ENCODE results near the gene SUCO. TPM values are rescaled to one million over a fixed set of nuclear protein-coding genes. Genes with fewer than 3 reads are reported as not detected.

SUCO gene
- total RNA-seq, 4 donors from 2014 or later, result 39.7 to 129 (median 93.9) TPM

DNA sequence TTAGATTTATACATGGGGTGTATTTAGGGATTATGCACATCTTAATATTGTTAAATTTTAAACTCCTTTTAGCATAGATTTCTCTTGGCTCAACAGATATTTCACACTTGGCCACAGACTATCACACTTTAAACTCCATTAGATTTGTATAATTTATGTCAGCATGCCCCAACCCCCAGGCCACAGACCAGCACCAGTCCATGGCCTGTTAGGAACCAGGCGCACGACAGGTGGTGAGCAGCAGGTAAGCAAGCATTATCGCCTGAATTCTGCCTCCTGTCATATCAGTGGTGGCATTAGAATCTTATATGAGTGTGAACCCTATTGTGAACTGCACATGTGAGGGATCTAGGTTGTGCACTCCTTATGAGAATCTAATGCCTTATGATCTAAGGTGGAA lies 34.8 kb downstream of the SUCO start:
- no peaks in the 10 kb centered on the region for H3K4me1 ChIP-seq
- TF ChIP-seq, protein P1, sequence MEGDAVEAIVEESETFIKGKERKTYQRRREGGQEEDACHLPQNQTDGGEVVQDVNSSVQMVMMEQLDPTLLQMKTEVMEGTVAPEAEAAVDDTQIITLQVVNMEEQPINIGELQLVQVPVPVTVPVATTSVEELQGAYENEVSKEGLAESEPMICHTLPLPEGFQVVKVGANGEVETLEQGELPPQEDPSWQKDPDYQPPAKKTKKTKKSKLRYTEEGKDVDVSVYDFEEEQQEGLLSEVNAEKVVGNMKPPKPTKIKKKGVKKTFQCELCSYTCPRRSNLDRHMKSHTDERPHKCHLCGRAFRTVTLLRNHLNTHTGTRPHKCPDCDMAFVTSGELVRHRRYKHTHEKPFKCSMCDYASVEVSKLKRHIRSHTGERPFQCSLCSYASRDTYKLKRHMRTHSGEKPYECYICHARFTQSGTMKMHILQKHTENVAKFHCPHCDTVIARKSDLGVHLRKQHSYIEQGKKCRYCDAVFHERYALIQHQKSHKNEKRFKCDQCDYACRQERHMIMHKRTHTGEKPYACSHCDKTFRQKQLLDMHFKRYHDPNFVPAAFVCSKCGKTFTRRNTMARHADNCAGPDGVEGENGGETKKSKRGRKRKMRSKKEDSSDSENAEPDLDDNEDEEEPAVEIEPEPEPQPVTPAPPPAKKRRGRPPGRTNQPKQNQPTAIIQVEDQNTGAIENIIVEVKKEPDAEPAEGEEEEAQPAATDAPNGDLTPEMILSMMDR (IDR thresholded peaks at IDR 0.05), result no peak
- TF ChIP-seq POLR2A (IDR thresholded peaks at IDR 0.05), result no peak
- H3K36me3 ChIP-seq, result no peaks in the 10 kb centered on the region
- H3K9me3 ChIP-seq, result no peaks in the 10 kb centered on the region
- H3K27ac ChIP-seq, result no peak overlapping the region
- no peaks in the 10 kb centered on the region for H3K27me3 ChIP-seq
- no peak for DNase-seq
- intact Hi-C loops (cut with DNase I; ENCODE audit: low total_unique reads), result no loop called here
- H3K4me3 ChIP-seq, result no peak overlapping the region

DNA sequence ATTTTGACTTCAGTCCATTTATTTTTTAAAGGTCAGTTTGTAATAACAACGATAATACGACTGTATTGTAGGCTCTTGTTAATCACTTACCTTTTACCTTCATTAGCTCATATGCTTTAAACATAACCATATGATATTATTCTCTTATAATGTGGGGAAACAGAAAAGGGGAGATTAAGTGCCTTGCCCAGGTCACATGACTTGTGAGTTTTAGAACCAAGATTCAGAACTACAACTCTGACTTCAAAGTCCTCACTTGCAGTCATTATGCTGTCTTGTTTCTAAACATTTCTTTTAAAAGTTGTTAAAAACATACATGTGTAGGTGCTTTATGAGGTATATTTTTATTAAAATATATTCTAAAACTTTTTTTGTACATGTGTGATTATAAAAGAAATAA lies 41.1 kb downstream of the SUCO start:
- Histone ChIP-seq H3K4me3 (no peak overlapping the region), H3K27ac (no peak overlapping the region), H3K9me3 (no peaks in the 10 kb centered on the region), H3K36me3 (no peaks in the 10 kb centered on the region), H3K27me3 (no peaks in the 10 kb centered on the region), H3K4me1 (no peaks in the 10 kb centered on the region)
- intact Hi-C loops (cut with DNase I; ENCODE audit: low total_unique reads), result no loop called here
- DNase-seq, result no peak
- TF ChIP-seq POLR2A (IDR thresholded peaks at IDR 0.05), result no peak
- TF ChIP-seq, protein P1 (IDR thresholded peaks at IDR 0.05), result no peak

DNA sequence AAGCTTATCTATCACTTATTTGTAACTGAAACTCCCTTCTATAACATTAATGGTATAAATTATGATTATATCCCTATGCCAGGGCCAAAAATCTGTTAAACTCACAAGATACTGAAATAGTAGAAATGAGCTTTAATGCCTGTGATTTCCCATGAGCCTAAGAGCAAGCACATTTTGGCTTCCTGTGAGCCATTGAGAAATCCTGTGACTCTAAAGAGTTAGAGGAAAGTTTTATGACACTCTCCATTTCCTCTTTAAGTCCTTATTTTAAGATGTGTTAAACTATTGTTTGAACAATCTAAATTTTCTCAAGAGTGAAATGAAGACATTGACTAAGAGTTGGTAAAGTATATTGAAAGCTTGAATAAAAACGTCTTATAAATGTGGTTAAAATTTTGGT lies 45.6 kb downstream of the SUCO start:
- Histone ChIP-seq H3K4me3 (no peak overlapping the region), H3K27ac (no peak overlapping the region), H3K36me3 (no peaks in the 10 kb centered on the region), H3K4me1 (no peaks in the 10 kb centered on the region), H3K27me3 (no peaks in the 10 kb centered on the region), H3K9me3 (no peaks in the 10 kb centered on the region)
- no peak for DNase-seq
- intact Hi-C loops (cut with DNase I; ENCODE audit: low total_unique reads), result no loop called here
- TF ChIP-seq, protein P1 (IDR thresholded peaks at IDR 0.05), result no peak
- TF ChIP-seq POLR2A (IDR thresholded peaks at IDR 0.05), result no peak

DNA sequence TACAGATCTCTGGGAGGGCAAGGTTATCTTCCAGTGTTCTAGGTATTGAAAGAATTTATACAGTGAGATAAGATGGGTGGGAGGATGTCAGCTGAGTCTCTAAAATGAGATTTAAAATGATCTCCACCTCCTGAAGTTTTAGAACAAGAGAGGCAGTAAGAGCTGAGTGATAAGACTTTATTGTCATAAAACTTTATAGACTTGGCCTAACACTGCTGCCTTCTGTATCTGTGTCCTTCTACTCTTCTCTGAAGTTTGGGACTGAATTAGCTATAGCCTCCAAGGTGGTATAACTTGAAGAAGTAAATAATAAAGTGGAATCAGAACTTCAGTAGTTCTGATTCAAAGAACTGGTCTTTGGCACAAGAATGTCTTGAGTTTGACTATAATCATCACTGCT lies 48.3 kb downstream of the SUCO start:
- H3K27me3 ChIP-seq, result no peaks in the 10 kb centered on the region
- no peaks in the 10 kb centered on the region for H3K36me3 ChIP-seq
- no peak overlapping the region for H3K4me3 ChIP-seq
- TF ChIP-seq, protein P1 (IDR thresholded peaks at IDR 0.05), result no peak
- no peak for TF ChIP-seq POLR2A (IDR thresholded peaks at IDR 0.05)
- DNase-seq, result no peak
- no peaks in the 10 kb centered on the region for H3K9me3 ChIP-seq
- intact Hi-C loops (cut with DNase I; ENCODE audit: low total_unique reads), result no loop called here
- no peaks in the 10 kb centered on the region for H3K4me1 ChIP-seq
- H3K27ac ChIP-seq, result no peak overlapping the region

DNA sequence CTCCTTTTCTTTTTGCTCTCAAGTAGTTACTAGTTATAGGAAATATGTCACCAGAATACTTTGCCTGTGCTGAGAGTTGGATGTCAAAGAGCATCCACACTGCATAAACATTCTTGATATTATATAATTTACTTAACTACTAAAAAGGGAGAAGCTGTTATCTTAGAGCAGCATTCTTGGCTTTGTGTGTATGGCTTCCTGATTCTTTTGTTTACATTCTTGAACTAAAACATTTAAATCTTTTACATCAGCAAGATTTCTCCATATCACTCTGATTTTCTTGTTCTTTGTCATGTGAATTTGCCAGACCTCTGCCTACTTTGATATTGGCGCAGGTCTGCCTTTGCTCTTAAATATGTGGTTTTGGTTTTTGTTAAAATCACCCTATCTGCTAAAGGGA lies 48.8 kb downstream of the SUCO start:
- no peak overlapping the region for H3K27ac ChIP-seq
- intact Hi-C loops (cut with DNase I; ENCODE audit: low total_unique reads), result no loop called here
- no peaks in the 10 kb centered on the region for H3K9me3 ChIP-seq
- H3K27me3 ChIP-seq, result no peaks in the 10 kb centered on the region
- TF ChIP-seq, protein P1 (IDR thresholded peaks at IDR 0.05), result no peak
- no peak for TF ChIP-seq POLR2A (IDR thresholded peaks at IDR 0.05)
- no peak overlapping the region for H3K4me3 ChIP-seq
- no peaks in the 10 kb centered on the region for H3K4me1 ChIP-seq
- H3K36me3 ChIP-seq, result no peaks in the 10 kb centered on the region
- no peak for DNase-seq

All from uterus (tissue), 4 donors.